ENCODE results near the gene BCL2L12. TPM values are rescaled to one million over a fixed set of nuclear protein-coding genes. Genes with fewer than 3 reads are reported as not detected.

BCL2L12 gene
- total RNA-seq, 1 donor = 5.1 TPM

DNA sequence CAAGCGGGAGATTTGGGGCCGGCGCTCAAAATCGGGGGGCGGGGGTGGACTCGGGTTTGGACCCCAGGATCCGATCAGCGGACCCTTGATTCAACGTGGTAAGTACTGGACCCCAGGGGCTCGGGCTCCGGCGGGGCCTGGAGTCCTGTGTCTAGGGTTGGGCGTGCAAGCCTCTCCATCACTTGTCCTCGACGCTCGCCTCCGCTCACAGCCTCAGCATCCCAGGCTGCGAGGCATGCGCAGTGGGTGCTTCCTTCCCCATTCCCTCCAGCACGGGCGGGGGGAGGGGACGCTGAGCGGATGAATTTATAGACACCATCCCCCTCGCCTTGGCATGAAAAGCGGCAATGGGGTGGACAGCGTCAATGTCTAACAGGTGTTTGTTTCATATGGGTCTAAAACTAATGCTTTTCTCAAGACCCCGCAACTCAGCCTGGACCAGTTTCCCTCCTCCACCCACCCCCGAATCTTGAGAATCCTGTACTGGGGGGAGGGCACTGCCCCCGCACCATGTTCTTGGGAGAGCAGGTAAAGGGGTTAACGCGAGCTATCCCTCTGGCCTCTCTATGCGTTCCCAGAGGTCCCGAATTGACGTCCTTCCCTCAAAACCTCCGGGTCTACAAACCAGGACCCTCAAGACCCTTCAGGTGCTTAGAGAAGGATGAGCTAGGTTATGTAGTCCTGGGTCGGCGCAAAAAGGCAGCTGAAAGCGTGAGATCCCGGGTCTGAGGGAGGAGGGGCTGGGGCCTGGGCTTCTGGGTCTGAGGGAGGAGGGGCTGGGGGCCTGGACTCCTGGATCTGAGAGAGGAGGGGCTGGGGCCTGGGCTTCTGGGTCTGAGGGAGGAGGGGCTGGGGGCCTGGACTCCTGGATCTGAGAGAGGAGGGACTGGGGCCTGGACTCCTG is 25.8 kb downstream of the BCL2L12 start:
- peak; percentile 97 for DNase-seq (ENCODE audit: insufficient read length, low spot score, missing footprints)
- Histone ChIP-seq H2AFZ (ENCODE audit: low read length) (peak overlapping the region; percentile 93), H3K27ac (ENCODE audit: low read depth, low read length) (no peak overlapping the region), H3K36me3 (ENCODE audit: insufficient read depth, low read length) (no peaks in the 10 kb centered on the region), H3K4me3 (ENCODE audit: insufficient read depth, low read length) (peak overlapping the region; percentile 76), H3K79me2 (ENCODE audit: insufficient read depth, low read length) (no peaks in the 10 kb centered on the region), H3K4me1 (ENCODE audit: insufficient read depth, low read length) (peaks cover 20% of the 10 kb centered on the region), H4K20me1 (ENCODE audit: insufficient read depth, low read length) (no peaks in the 10 kb centered on the region), H3K4me2 (ENCODE audit: insufficient read depth, low read length) (peak overlapping the region; percentile 90), H3K27me3 (ENCODE audit: insufficient read depth, low read length) (no peaks in the 10 kb centered on the region), H3K9me3 (ENCODE audit: low read depth, low read length) (no peaks in the 10 kb centered on the region)
- TF ChIP-seq, protein P1, sequence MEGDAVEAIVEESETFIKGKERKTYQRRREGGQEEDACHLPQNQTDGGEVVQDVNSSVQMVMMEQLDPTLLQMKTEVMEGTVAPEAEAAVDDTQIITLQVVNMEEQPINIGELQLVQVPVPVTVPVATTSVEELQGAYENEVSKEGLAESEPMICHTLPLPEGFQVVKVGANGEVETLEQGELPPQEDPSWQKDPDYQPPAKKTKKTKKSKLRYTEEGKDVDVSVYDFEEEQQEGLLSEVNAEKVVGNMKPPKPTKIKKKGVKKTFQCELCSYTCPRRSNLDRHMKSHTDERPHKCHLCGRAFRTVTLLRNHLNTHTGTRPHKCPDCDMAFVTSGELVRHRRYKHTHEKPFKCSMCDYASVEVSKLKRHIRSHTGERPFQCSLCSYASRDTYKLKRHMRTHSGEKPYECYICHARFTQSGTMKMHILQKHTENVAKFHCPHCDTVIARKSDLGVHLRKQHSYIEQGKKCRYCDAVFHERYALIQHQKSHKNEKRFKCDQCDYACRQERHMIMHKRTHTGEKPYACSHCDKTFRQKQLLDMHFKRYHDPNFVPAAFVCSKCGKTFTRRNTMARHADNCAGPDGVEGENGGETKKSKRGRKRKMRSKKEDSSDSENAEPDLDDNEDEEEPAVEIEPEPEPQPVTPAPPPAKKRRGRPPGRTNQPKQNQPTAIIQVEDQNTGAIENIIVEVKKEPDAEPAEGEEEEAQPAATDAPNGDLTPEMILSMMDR (IDR thresholded peaks at IDR 0.05; ENCODE audit: extremely low read depth, low read depth, low read length) = no peak

DNA sequence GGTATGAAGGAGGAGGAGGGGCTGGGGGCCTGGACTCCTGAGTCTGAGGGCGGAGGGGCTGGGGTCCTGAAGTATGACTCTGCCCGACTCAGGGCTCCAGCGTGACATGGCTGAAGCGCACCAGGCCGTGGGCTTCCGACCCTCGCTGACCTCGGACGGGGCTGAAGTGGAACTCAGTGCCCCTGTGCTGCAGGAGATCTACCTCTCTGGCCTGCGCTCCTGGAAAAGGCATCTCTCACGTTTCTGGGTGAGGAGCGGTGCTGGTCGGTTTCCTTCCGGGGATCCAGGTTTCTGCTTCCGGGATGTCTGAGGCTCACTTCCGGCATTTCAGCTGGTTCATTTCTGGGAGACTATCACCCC is 26.4 kb downstream of the BCL2L12 start:
- H3K79me2 ChIP-seq (ENCODE audit: insufficient read depth, low read length) = no peaks in the 10 kb centered on the region
- H3K36me3 ChIP-seq (ENCODE audit: insufficient read depth, low read length) = no peaks in the 10 kb centered on the region
- H3K4me3 ChIP-seq (ENCODE audit: insufficient read depth, low read length) = no peak overlapping the region
- TF ChIP-seq, protein P1 (IDR thresholded peaks at IDR 0.05; ENCODE audit: extremely low read depth, low read depth, low read length) = no peak
- H3K4me2 ChIP-seq (ENCODE audit: insufficient read depth, low read length) = no peak overlapping the region
- DNase-seq (ENCODE audit: insufficient read length, low spot score, missing footprints) = peak; percentile 47
- H3K27ac ChIP-seq (ENCODE audit: low read depth, low read length) = no peak overlapping the region
- no peaks in the 10 kb centered on the region for H4K20me1 ChIP-seq (ENCODE audit: insufficient read depth, low read length)
- no peak overlapping the region for H2AFZ ChIP-seq (ENCODE audit: low read length)
- H3K4me1 ChIP-seq (ENCODE audit: insufficient read depth, low read length) = peaks cover 20% of the 10 kb centered on the region
- no peaks in the 10 kb centered on the region for H3K27me3 ChIP-seq (ENCODE audit: insufficient read depth, low read length)
- H3K9me3 ChIP-seq (ENCODE audit: low read depth, low read length) = no peaks in the 10 kb centered on the region

DNA sequence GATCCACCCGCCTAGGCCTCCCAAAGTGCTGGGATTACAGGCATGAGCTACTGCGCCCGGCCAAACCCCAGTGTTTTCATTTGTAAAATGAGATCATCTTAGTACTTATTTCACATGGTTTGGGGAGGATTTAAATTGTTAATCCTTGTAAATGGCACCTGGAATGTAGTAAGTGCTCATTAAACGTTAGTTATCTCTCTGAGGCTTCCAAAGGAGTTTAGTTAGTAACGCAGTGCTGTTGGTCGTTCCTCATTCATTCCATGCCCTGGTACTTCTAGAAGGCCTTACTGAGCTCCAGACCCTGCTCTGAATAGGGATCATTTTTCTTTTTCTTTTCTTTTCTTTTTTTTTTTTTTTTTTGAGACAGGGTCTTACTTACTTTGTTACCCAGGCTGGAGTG is 30.4 kb downstream of the BCL2L12 start:
- Histone ChIP-seq H3K79me2 (ENCODE audit: insufficient read depth, low read length) (no peaks in the 10 kb centered on the region), H2AFZ (ENCODE audit: low read length) (no peak overlapping the region), H3K4me3 (ENCODE audit: insufficient read depth, low read length) (no peak overlapping the region), H3K9me3 (ENCODE audit: low read depth, low read length) (no peaks in the 10 kb centered on the region), H4K20me1 (ENCODE audit: insufficient read depth, low read length) (no peaks in the 10 kb centered on the region), H3K4me2 (ENCODE audit: insufficient read depth, low read length) (no peak overlapping the region), H3K4me1 (ENCODE audit: insufficient read depth, low read length) (peaks cover 5% of the 10 kb centered on the region), H3K36me3 (ENCODE audit: insufficient read depth, low read length) (no peaks in the 10 kb centered on the region), H3K27ac (ENCODE audit: low read depth, low read length) (no peak overlapping the region), H3K27me3 (ENCODE audit: insufficient read depth, low read length) (no peaks in the 10 kb centered on the region)
- TF ChIP-seq, protein P1 (IDR thresholded peaks at IDR 0.05; ENCODE audit: extremely low read depth, low read depth, low read length) = no peak
- DNase-seq (ENCODE audit: insufficient read length, low spot score, missing footprints) = no peak

DNA sequence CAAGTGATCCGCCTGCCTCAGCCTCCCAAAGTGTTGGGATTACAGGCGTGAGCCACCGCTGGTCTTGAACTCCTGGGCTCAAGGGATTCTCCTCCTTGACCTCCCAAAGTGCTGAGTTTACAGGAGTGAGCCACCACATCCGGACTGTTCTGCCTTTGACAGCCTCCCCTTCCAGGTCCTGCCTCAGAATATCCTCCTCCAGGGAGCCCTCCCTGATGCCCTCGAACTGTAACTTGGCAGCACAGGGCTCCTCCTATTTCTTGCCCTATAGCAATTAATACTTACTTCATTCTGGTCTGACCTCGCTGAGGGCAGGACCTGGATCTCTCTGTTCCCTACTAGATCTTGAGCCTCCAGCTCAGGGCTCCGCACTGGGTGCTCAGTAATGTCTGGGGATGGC is 31.1 kb downstream of the BCL2L12 start:
- Histone ChIP-seq H3K27me3 (ENCODE audit: insufficient read depth, low read length) (no peaks in the 10 kb centered on the region), H4K20me1 (ENCODE audit: insufficient read depth, low read length) (no peaks in the 10 kb centered on the region), H3K4me3 (ENCODE audit: insufficient read depth, low read length) (no peak overlapping the region), H3K4me2 (ENCODE audit: insufficient read depth, low read length) (no peak overlapping the region), H2AFZ (ENCODE audit: low read length) (no peak overlapping the region), H3K79me2 (ENCODE audit: insufficient read depth, low read length) (no peaks in the 10 kb centered on the region), H3K27ac (ENCODE audit: low read depth, low read length) (no peak overlapping the region), H3K9me3 (ENCODE audit: low read depth, low read length) (no peaks in the 10 kb centered on the region), H3K4me1 (ENCODE audit: insufficient read depth, low read length) (no peaks in the 10 kb centered on the region), H3K36me3 (ENCODE audit: insufficient read depth, low read length) (no peaks in the 10 kb centered on the region)
- no peak for DNase-seq (ENCODE audit: insufficient read length, low spot score, missing footprints)
- TF ChIP-seq, protein P1 (IDR thresholded peaks at IDR 0.05; ENCODE audit: extremely low read depth, low read depth, low read length) = no peak
